HG02852 (cell line): ENCODE results near the gene NOTCH3.
A peak's percentile ranks its signal among the peaks of the same experiment; 100 is the strongest.

Experiments used
- ATAC-seq: cut with Tn5 transposase; IDR thresholded peaks from one replicate; pipeline ENCODE4 v1.9.1; 2021; ENCODE audit warnings: mild to moderate bottlenecking, moderate library complexity; ENCODE audit not compliant: unreplicated experiment

The NOTCH3 gene

DNA sequence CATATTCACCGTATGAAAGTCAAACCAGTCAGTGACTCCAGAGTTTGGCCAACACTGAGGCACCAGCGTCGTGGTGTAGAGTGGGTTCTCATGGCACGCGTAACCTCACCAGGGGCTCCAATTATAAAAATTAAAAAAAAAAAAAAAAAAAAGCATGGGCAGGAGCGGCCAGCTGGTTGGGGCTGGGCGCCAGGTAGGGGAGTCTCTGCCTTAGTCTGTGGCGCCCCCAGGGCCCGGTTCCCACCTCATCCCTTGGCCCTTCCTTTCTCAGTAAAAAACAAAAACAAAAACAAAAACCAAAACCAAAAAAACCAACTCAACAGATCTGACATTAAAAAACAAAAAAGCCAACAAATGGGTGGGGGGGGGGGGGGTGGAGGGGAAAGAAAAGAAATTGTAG is 36.1 kb upstream of the NOTCH3 start:
- no peak for ATAC-seq

DNA sequence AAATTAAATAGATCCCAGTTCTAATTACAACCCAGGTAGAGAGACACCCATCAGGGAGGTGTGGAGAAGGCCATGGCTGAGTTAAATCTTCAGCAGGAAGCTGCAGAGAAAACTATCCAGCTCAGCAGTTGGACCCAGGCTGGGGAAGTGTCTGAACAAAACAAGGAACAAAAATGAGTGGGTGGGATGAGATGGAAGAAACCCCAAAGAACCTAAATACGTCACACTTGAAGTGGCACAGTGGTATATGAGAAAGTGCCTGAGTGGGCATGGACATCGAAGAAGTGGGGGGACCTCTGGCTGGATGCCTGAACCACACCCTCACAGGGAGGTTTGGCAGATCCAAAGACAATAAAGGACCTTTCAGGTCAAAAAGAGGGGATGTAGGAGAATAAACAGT is 35.0 kb upstream of the NOTCH3 start:
- no peak for ATAC-seq

DNA sequence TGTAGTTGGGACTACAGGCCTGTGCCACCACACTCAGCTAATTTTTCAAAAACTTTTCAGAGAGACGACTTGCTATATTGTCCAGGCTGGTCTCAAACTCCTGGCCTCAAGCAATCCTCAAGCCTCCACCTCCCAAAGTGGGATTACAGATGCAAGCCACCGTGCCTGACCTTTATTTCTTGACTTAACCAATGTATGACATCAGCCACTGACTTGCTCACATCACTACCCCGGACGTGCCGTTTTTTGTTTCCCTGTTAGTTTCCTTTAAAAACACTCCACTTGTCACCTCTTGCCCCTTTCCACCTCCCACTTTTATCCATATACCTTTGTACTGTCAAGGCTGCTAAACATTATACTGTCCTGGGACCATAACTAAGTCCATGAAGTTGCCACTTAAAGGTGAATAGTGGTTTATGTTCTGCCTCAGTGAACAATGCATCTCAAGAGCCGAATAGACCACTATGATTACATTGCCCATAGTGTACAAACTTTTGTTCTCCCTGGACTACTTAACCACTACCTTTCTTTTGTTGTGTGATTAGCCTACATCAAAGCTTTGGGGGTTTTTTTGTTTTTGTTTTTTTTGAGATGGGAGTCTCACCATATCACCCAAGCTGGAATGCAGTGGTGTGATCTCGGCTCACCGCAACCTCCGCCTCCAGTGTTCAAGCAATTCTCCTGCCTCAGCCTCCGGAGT is 33.8 kb upstream of the NOTCH3 start:
- no peak for ATAC-seq

DNA sequence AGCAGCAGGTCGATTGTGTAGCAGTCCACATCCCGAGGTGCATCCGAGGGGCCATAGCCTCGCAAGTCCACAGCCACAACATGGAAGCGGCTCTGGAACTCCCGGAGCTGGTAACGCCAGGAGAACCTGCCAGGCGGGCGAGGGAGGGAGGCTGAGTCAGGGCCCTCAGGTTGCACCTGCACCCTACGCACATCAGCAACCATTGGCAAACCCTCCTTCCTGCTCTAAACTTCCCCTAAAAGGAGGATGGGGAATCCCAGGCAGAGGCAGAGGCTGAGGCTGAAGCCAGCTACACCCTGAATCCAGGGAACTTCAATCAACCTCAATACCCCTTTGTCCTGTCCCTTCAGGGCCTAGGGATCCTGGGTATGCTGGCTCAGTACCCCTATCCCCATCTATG is 30.5 kb upstream of the NOTCH3 start:
- ATAC-seq: no peak

DNA sequence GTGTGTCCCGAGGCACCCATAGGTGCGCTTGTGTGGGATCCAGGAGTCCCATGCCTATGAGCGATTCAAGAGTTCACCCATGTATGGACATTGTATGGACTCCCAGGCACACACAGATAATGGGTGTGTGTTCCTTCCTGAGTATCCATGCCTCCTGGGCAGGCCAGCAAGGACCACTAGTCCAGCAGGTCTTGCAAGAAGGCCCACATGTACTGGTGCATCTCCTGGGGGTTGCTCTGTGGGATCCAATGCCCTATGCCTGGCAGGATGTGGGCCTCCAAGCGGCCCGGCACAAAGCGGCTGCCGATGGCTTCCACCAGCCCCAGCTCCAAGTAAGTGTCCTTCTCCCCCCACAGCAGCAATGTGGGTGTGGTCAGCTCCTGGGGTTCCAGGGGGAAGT is 26.5 kb upstream of the NOTCH3 start:
- ATAC-seq: no peak

DNA sequence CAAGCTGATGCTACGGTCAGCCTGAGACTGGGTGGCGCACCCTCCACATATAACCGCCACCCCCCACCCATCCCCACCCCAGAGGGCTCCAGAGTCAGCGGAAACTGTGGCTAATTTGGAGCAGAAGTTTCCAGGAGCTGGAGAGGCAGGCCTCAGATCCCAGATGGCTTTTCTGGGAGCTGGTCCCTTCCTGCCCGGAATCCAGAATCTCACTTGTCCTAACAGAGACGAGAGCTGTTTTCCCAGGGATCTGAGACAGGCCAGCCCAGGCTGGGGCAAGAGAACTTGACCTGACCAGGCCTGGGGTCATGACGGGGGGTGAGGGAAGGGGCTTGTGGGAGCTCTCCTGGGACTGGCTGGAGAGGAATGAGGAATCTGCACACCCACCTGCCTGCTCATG is 25.0 kb upstream of the NOTCH3 start:
- no peak for ATAC-seq

DNA sequence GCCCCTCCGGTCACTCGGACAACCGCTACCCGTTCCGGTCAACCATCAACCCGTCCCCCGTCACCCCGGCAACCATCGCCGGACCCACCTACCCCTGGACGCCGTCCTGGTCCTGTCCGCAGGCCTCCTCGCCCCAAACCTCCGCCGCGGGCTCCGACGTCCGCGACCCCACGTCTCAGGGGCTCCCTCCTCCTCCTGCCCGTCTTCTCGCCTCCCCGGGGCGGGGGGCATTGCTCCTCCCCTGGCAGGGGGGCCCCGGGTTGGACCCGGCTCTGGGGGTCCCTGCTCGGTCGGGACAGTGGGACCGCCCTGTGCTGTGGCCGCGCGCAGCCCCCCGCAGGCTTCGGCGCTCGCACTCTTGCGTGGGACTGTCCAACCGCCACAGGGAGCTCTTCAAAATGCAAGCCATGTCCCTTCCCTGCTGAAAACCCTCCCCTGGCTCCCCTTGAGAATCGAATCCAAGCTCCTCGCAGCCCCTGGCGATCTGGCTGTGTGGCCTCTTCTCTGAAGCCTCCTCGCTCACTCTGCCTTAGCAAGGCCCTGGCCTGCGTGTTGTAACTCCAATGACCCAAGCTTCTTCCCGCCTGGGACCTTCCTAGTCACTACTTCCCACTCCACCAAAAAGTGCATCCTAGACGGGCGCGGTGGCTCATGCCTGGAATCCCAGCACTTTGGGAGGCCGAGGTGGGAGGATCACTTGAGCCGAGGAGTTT is 23.0 kb upstream of the NOTCH3 start:
- ATAC-seq: peak; percentile 8

DNA sequence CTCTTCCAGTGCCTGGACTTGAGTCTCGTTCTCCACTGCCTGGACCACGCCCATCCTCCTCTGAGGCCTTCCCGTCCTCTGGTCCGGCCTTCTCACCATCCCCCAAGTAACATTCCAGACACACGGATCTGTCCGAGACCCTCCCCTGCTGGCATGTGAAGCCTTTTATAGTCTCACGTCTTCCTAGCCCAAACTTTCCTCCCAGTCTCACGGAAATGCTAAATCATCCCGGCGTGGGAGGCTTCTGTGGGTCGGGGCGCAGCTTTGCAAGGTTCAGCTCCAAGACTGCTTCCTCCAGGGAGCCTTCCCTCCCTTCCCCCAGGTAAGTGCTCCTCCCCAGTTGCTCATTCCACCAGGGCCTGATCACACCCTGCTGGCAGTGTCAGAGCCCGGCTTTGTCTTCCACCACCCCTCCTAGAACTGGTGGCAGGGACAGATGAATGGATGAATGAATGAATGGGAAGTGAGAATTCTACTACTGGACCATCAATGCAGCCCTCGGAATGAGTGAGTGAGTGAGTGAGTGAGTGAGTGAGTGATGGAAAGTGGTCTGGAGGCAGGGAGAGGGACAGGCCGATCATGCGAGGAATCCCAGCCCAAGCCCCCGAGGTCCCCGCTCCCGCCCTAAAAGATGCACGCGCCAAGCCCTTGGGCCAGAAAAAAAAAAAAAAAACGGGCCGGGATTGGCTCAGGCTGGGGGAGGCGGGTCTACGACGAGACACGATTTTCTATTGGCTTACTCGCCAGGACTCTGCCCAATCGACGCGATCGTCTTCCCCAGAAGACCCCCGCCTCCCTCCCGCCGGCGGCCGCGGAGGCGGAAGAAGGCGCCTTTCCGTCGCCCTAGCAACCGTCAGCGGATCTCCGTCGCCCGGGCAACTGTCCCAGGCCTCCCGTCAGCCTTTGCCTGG is 22.2 kb upstream of the NOTCH3 start:
- ATAC-seq: peak; percentile 87

DNA sequence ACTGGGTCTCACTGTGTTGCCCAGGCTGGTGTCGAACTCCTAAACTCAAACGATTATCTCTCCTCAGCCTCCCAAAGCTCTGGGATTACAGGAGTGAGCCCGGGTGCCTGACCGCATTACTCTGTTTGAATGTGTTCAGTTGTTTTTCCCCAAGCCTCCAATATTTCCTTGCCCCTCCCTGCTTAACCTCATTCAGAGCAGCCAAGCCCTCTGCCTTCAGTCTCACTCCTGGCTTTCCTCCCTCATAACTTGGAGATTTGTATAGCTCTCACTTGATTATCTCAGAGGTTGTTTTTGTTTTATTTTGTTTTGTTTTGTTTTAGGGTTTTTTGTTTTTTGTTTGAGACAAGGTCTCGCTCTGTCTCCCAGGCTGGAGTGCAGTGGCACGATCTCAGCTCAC is 20.0 kb upstream of the NOTCH3 start:
- ATAC-seq: no peak

DNA sequence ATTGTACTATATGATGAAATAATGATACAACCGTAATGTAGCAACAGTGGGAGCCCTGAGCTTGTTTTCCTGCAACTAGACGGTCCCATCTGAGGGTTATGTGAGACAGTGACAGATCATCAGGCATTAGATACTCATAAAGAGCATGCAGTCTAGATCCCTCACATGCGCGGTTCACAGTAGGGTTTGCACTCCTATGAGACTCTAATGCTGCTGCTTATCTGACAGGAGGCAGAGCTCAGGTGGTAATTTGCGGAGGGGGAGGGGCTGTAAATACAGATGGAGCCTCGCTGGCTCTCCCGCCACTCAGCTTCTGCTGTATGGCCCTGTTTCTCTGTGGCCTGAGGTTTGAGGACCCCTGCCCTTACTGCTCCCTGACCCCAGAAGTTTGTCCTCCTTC is 17.7 kb upstream of the NOTCH3 start:
- no peak for ATAC-seq

DNA sequence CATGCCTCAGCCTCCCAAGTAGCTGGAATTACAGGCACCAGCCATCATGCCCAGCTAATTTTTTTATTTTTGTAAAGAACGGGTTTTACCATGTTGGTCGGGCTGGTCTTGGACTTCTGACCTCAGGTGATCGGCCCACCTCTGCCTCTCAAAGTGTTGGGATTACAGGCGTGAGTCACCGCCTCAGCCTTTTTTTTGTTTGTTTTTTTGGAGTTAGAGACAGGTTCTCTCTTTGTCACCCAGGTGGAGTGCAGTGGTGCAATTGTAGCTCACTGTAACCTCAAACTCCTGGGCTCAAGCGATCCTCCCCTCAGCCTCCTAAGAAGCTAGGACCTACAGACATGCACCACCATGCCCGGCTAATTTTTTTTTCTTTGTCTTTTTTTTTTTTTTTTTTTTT is 15.6 kb upstream of the NOTCH3 start:
- ATAC-seq: no peak

DNA sequence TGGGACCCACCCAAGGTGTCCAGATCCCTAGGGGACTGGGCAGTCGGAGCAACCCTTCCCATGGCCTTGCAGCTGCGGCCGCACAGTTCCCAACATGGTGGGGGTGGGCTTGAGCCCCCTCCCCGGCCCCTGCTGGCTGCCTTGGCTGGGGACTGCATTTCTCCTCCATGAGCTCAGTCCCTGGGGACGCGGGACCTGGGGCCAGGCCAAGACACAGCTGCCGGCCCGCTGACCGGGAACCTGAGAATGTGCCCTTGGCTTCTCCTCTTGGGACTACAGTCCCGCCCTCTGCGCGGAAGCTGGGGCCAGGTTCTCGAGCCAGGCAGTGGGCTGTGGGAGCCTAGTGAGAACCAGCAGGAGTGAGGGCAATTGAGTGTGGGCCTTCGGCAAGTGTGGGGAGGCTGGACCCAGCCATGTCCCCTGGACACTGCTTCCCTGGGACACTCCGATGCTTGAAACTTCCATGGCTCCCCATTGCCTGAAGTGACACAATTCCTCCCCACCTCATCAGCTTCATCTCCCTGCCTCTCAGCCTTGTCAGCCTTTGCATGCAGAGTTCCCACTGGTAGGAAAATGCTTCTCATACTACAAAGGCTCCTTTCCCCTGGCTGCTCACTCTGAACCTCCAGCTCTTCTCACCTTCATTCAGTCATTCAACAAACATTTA is 13.1 kb upstream of the NOTCH3 start:
- no peak for ATAC-seq

DNA sequence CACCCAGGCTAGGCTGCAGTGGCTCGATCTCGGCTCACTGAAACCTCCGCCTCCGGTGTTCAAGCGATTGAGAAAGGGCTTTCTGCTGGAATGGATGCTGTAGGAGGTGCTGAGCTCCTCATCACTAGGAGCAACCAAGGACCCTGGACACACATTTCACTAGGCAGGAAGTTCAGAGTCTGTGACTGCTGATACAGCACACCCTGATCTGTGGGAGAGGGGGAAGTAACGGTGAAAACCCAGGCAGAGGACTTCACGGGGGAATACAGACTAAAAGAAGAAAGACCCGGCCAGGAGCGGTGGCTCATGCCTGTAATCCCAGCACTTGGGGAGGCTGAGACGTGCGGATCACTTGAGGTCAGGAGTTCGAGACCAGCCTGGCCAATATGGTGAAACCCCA is 11.9 kb upstream of the NOTCH3 start:
- ATAC-seq: no peak

DNA sequence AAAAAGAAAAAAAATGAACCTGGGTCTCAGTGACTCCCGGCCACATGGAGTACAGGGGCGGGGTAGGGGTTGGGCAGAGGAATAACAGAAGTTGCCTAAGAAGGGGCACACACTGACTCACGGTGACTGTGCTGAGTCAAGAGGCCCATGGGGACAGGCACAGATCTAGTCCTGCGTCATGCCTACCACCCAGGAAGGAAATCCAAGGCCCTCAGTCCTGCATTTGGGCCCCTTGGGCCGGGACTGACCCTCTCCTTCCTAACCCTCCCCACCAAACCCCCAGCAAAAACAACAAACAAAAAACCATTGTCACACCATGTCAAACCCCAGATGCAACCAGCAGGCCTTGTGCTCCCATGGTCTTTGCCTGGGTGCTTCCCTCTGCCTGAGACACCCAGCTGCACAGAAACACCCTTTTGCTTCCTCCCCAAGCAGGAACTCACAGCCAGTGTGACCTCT is 9.6 kb upstream of the NOTCH3 start:
- ATAC-seq: no peak

DNA sequence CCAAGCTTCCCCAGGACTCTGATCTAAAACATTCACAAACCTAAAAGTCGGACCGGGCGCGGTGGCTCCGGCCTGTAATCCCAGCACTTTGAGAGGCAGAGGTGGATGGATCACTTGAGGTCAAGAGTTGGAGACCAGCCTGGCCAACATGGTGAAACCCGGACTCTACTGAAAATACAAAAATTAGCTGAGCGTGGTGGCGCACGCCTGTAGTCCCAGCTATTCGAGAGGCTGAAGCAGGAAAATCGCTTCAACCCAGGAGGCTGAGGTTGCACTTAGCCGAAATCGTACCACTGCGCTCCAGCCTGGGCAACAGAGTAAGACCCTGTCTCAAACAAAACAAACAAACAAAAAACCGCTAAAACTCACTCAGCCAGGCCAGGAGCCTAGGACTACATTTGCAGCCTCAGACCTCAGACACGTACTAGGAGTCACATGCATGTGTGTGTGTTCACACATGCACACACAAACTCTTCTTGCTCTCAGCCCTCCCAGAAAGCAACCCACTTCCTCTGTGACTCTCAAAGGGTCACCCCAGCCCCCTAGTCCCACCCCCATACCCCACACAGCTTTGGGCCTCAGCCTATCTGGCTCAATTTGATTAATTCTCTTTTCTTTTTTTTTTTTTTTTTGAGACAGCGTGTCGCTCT is 704 bp upstream of the NOTCH3 start:
- no peak for ATAC-seq

DNA sequence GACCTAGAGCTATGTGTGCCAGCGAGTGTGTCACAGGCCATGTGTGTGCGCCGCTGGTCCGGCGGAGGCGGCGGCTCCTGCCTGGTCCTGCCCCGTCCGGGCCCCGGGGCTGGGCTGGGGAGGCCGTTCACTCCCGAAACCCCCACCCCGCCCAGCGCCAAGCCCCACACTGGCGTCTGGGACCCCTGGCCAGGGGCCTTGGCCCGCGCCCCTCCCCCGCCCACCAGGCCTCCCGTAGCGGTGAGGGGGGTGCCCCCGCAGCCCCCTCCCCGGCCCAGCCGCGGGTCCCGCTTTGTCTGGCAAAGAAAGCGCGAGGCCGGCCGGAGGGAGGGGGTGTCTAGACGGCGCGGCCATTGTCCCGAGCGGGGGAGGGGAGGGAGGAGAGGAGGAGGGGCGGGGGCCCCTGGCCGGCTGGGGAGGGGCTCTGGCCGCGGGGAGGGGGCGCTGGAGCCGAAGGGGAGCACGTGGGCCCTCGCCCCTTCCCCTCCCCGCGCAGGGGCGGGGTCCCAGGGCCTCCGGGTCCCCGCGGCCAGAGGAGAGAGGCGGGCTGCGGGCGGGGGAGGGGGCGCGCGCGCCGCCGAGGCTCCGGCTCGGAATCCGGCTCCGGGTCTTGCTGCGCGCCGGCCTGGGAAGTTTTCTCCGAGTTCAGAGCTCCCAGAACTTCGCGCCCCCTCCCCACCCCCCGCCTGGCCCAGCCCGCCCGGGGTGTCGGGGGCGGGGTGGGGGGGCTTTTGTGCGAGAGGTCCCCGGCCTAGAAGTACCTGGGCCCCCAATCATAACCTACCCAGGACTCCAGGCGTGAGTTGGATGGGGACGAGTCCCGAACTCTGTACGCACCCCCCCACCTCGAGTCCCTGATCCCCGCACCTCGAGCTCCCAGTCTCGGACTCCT is 888 bp downstream of the NOTCH3 start:
- no peak for ATAC-seq

DNA sequence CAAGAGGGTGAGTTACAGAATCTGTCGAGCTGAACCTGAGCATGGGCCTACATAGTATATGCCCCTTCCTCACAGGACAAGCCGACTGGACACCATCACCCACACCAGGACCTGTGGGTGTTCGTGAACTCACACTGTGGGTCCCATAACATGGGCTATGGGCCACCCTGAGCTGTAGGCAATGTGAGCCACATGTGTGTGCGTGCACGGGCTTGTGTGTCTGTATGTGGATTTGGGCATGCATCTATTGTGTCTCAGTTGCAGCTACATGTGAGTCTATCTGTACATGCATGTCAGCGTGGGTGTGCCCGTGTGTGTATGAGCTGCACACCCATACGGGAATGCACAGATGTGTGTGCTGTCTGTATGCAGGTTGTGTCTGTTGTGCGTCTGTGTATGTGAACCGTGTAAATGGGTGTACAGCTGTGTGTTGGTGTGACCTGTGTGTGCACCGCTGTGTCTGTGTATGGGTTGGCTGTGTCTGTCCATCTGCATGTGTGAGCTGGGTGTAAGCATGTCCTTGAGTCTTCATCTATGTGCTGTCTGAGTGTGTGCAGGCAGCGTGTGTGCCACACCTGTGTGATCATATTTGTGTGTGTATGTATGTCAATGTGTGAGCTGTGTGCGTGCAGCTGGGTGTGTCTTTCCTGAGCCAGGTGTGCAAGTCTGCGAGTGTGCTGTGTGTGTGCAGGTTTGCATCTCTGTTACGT is 1.7 kb downstream of the NOTCH3 start:
- ATAC-seq: no peak

DNA sequence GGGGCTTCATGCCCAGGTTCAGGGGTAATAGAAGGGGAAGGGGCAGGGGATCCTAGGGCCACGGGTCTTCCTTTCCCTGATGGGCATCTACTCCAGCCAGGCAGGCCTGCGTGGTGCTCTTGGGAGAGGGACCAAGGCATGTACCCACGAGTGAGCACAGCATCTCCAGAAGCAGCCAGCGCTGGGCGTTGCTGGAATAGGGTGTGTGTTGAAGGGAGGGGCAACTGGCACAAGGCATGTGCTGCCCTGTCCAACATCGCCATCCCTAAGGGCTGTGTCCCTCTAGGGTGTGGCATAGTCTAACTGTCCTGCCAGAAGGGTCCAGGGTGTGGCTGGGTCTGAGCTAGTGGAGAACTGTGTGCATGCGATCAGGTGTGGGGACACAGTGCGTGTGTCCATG is 2.9 kb downstream of the NOTCH3 start:
- ATAC-seq: no peak
